HG03520 (cell line): Measurements from ENCODE around the gene ARHGAP15.

Source experiments
- ATAC-seq: cut with Tn5 transposase; IDR thresholded peaks from one replicate; pipeline ENCODE4 v1.9.1; 2021; ENCODE audit warnings: mild to moderate bottlenecking, moderate library complexity; ENCODE audit not compliant: unreplicated experiment

Gene ARHGAP15

GRCh38 chr2:143144813-143145455 is 15.7 kb downstream of the ARHGAP15 start:
- ATAC-seq = no peak

- ATAC-seq = no peak
These were observed 17.1 kb downstream of the ARHGAP15 start for GRCh38 chr2:143146366-143146765.

GRCh38 chr2:143146815-143147530 is 17.8 kb downstream of the ARHGAP15 start:
- ATAC-seq = no peak

DNA sequence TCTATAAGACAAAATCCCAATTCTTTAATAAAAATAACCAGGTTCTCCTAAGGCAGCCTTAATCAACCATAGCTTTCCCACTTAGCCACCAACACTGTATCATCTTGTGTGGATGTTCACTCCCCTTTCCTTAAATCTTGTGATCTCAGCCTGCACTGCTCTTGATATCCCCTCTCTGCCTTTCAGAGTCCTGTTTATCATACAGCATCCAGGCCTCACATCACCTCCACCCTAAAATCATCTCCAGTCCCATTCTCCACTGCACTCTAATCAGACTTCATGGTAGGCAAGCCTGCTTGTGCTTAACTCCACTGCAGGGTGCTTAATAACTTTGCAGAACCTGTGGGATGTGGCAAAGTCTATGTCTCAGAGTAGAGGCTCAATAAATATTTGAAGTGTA is 18.8 kb downstream of the ARHGAP15 start:
- no peak for ATAC-seq

GRCh38 chr2:143148757-143149156 is 19.5 kb downstream of the ARHGAP15 start:
- peak; percentile 81 for ATAC-seq

DNA sequence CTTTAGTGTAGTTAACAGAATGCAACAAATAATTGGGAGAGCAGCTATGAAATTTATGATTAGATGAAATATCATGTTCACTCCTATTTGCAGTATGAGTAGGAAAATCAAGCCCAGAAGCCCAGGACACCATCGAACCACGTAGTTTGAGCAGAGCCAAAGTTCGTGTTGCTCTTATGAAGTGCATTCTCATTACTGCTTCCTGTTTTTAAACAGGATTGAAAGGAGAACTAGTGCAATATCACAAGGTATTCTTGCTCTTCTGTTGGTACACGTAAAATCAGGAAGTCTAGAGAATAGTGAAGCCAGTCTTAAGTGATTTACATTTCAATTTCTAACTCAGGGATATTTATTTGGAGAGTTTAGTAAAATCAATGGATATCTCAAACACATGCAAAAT is 21.1 kb downstream of the ARHGAP15 start:
- no peak for ATAC-seq

DNA sequence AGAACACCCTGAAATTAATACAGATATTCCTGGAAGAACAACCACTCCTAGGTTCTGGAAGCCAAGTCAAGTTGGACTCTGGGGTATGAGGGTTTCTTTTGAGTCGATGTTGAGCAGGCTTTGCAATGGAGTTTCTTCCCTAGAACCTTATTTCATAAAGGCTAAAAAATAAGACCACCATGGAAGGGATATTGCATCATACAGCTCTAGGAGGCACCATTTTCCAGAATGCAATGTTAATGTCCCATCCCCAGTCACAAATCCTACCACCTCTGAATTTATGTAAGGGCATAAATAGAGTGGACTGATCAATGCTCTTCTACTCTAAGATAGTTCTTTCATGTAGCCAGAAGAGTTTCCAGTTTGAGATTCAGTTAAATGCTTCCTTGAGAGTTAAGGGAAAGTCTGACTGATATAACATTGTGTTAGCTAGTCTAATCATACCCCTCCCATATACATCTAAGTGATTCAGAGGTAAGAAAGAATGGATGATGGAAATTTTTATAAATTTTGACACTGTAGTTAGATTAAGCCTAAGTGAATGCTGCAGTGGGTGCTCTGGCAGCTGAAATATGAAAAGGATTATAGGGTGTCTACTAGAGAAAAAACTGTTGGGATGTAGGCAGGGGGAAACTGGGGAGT is 22.0 kb downstream of the ARHGAP15 start:
- ATAC-seq = no peak

DNA sequence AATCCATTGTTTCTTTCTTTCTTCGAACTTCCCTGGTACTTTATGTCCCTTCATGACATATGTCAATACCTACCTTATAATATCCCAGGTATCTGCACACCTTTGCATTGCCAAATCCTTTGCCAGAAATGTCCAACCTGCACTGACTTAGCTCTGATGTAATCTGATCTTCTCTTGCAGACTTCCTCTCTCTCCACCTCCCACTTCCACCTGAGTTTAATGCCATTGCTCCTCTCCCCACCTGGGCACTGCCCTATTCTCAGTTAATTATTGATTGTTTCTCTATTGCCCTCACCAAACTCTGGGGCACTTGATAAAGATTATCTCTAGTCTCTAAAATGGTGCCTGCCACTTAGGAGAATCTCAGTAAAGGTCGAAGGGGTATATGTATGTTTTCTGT is 23.0 kb downstream of the ARHGAP15 start:
- no peak for ATAC-seq

DNA sequence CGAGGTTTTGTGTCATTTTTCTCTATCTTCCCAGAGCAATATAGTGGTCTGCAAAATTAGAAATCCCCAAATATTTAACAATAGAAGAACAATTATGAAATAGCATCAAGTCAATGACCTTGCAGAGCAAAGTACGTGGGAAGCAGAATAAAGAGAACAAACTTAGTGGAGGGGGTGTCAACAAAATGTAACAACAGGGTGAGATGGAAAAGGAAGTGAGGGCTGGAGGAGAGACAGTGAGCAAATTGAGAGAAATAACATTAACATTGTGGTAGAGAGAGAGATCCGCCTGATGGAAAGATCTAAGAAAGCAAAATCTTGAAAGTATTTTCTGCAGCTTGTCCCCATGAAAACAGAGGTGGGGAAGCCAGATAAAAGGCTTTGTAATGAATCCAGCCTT is 23.4 kb downstream of the ARHGAP15 start:
- no peak for ATAC-seq

DNA sequence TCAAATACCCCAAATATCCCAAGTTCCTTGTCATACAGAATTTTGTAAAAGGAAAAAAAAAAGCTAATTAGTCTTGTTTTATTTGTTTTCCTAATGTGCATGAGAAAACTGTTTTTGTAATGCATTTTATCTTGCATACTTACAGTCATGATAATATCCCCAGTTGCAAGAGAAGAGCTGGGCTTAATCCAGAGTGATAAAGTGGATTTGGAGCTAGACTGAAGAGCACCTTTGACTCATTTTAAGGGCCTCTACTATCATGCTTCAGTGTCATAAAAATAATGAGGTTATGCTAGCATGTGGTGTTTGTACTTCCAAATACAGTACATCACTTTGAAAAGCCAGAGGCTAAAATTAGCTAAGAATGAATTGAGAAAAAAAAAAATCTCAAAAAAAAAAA is 26.4 kb downstream of the ARHGAP15 start:
- ATAC-seq = no peak

GRCh38 chr2:143157001-143157400 is 27.8 kb downstream of the ARHGAP15 start:
- ATAC-seq = no peak

- ATAC-seq = no peak
These were observed 28.2 kb downstream of the ARHGAP15 start for GRCh38 chr2:143157418-143157817.

GRCh38 chr2:143158098-143158497 is 28.9 kb downstream of the ARHGAP15 start:
- ATAC-seq = no peak

GRCh38 chr2:143158551-143159485 is 29.6 kb downstream of the ARHGAP15 start:
- no peak for ATAC-seq

- ATAC-seq = no peak
These were observed 30.2 kb downstream of the ARHGAP15 start for GRCh38 chr2:143159486-143159840.

DNA sequence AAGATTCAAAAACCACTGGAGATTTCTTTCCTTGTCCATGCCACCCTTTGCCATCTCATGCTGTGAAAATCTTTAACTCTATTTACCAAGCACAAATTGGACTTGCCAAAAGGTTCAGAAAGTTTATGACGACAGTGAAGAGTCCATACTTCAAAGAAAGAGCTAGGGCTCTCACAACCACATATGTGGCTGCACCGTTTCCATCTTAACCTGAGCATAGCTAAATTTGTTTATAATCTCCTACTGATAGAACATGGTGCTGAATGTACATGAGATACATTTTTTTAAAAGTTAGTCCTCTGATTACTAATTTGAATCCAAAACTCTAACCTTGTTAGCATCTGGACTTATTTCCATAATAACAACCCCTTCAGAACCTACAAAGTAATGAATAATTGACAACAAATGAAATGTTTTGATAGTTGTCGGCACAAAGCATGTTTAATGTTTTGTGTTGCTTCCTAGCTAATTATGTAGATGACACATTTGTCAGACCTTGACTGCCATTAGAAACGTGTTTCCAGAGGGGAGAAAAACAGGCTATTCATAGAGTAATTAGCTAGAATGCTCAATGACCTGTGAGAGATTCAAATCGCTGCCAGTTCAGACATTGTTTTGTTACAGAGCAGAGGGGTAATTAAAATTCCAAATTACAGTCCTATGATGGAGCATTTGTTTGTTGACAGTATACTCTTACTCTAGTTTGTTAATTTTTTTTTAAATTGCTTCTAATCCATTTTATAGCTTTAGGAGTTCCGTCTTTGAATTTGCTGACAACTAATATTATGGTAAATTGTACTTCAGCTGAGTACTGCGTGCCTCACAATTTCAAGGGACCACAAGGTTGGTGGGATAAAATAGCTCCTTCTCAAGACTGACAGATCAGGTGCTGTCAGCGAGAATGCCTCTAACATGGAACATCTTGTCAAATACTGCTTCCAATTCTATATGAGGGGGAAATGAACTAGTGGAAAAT is 31.8 kb downstream of the ARHGAP15 start:
- no peak for ATAC-seq

GRCh38 chr2:143162123-143162837 is 33.1 kb downstream of the ARHGAP15 start:
- ATAC-seq = peak; percentile 94

DNA sequence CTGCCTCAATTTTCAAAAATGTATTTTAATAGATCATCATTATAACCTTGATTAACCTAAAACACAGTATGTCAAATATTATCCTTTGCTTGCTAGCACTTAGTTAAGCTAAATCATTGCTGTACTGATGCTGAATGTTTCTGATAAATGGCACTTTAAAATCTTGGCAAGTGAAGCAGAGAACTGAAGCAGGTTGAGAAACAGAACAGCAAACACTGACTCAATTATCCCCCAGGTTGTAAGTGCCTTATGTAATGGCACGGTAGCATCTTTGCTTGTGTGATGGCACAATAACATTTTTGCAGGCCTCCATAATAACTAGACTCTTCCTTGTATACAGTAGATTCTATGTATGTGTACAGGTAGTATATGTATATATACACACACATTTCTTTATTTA is 33.8 kb downstream of the ARHGAP15 start:
- ATAC-seq = no peak

DNA sequence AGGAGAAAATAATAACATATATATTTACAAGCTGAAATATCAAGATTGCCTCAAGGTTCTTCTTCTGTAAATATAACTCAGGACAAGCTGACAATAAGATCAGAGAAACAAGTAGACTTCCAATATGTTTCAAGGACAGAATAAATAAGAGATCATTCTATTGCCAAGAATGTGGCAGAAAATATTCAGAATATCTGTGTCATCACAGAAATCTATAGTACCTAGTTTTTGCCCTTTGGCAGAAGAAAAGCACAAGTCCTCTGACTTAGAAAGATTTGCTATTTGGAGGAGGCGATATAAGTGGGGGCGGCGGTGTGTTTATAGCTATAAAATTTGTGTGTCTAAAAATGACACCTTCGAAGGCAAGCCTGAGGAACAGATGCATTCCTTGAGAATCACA is 34.3 kb downstream of the ARHGAP15 start:
- ATAC-seq = no peak
